C4-2B (cell line): Measurements from ENCODE around the gene MSI1.

Experiments used
- CTCF ChIP-seq: fragments of 450-650 bp; conservative IDR thresholded peaks from 2 replicates; pipeline ENCODE4 v1.5.1; 2017; ENCODE audit warnings: mild to moderate bottlenecking
- ZFX ChIP-seq: fragments of 450-650 bp; IDR thresholded peaks from 2 replicates; pipeline ENCODE4 v1.6.1; 2017

GRCh38 chr12:120406553-120406952 lies 37.6 kb upstream of the MSI1 start:
- TF ChIP-seq CTCF (no peak), ZFX (no peak)
